Neural crest cell (in vitro differentiated cells): Measurements from ENCODE around the gene C1QTNF8. TPM values are rescaled to one million over a fixed set of nuclear protein-coding genes. Genes with fewer than 3 reads are reported as not detected.

ENCODE experiments used
- DNase-seq: peaks from one replicate; pipeline ENCODE4 v3.0.0; 2021; ENCODE audit warnings: low read depth, mixed read lengths, low spot score
- H3K27ac Mint-ChIP-seq: one replicate; pipeline ENCODE4 v1.8.0; 2021; ENCODE audit warnings: mild to moderate bottlenecking, mixed read lengths; ENCODE audit not compliant: unreplicated experiment
- H3K27me3 Mint-ChIP-seq: 2 replicates; pipeline ENCODE4 v1.8.0; 2021; ENCODE audit warnings: low read depth, mild to moderate bottlenecking, mixed read lengths
- H3K36me3 Mint-ChIP-seq: 2 replicates; pipeline ENCODE4 v1.8.0; 2021; ENCODE audit warnings: low read depth, mild to moderate bottlenecking, mixed read lengths
- H3K4me1 Mint-ChIP-seq: 2 replicates; pipeline ENCODE4 v1.8.0; 2021; ENCODE audit warnings: mixed read lengths
- H3K4me3 Mint-ChIP-seq: one replicate; pipeline ENCODE4 v1.8.0; 2021; ENCODE audit warnings: mild to moderate bottlenecking, mixed read lengths
- H3K9me3 Mint-ChIP-seq: 2 replicates; pipeline ENCODE4 v1.8.0; 2021; ENCODE audit warnings: mixed read lengths
- total RNA-seq: library from RNA; stranded (reverse); gene quantifications from 2 replicates; pipeline ENCODE4 v1.2.1, GENCODE V29; 2021
- TF ChIP-seq, protein P1 (sequence below): fragments of 200-600 bp; sonication (generic); conservative IDR thresholded peaks from 2 replicates; pipeline ENCODE4 v1.5.0; 2021; ENCODE audit warnings: antibody characterized with exemption, mild to moderate bottlenecking

Gene C1QTNF8
- total RNA-seq, 1 donor from 2014 or later: 0.19 TPM

DNA sequence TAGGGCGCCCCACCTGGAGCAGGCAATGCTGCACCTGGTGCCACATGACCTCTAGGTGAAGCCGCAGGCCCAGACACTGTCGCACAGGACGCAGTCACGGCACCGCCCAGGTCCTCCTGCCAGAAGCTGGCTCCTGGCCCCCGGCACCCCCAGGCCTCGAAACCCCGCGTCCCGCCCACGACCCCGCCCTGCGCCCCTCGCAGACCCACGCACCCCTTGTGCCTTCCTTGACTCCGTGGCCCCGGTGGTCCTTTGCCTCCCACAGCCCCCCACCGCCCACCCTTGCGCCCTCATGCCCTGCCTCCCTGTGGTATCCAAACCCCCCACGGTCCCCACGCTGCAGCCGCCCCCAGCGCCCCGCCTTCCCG, 6.3 kb upstream of the C1QTNF8 start:
- Mint-ChIP-seq H3K36me3 (no peaks in the 10 kb centered on the region), H3K4me3 (no peak overlapping the region), H3K9me3 (no peaks in the 10 kb centered on the region), H3K4me1 (no peaks in the 10 kb centered on the region), H3K27me3 (peaks cover 2% of the 10 kb centered on the region), H3K27ac (no peak overlapping the region)
- no peak for DNase-seq
- TF ChIP-seq, protein P1, sequence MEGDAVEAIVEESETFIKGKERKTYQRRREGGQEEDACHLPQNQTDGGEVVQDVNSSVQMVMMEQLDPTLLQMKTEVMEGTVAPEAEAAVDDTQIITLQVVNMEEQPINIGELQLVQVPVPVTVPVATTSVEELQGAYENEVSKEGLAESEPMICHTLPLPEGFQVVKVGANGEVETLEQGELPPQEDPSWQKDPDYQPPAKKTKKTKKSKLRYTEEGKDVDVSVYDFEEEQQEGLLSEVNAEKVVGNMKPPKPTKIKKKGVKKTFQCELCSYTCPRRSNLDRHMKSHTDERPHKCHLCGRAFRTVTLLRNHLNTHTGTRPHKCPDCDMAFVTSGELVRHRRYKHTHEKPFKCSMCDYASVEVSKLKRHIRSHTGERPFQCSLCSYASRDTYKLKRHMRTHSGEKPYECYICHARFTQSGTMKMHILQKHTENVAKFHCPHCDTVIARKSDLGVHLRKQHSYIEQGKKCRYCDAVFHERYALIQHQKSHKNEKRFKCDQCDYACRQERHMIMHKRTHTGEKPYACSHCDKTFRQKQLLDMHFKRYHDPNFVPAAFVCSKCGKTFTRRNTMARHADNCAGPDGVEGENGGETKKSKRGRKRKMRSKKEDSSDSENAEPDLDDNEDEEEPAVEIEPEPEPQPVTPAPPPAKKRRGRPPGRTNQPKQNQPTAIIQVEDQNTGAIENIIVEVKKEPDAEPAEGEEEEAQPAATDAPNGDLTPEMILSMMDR: no peak

DNA sequence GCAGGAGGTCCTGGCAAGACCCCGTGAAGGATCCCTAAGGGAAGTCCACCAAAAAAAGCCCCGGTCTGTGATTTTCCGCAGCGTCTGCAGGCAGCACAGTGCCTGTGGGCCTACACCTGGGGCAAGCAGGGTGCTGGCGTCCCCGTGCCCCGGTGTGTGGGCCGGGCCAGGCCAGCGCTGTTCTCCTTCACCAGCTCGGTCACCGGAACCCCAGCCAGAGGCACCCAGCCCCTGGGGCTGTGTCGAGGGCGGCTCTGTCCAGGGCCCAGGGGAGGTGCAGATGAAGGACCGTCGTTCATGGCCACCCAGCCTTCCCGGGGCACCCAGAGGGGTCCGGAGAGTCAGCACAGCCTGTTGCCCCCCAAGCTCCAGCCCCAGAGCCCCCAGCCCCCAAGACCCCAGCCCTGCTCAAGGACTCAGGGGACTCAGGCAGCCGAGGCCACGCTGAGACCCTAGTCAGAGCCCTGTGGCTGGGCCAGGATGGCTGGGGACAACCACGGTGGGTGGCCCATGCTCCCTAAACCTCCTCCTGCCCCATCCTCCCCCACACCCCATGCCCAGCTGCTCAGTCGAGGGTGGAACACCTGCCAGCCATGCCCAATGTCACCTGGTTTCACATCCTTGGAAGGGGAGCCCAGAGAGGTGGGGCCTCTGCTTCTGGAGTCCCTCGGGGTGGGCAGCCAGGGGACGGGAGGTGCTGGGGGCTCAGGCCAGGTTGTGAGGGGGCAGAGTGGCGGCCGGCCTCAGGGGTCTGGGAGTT, 5.7 kb upstream of the C1QTNF8 start:
- H3K4me1 Mint-ChIP-seq: no peaks in the 10 kb centered on the region
- TF ChIP-seq, protein P1: no peak
- no peaks in the 10 kb centered on the region for H3K36me3 Mint-ChIP-seq
- peaks cover 2% of the 10 kb centered on the region for H3K27me3 Mint-ChIP-seq
- H3K27ac Mint-ChIP-seq: no peak overlapping the region
- H3K9me3 Mint-ChIP-seq: no peaks in the 10 kb centered on the region
- no peak overlapping the region for H3K4me3 Mint-ChIP-seq
- DNase-seq: no peak

- DNase-seq: no peak
- Mint-ChIP-seq H3K36me3 (no peaks in the 10 kb centered on the region), H3K4me3 (no peak overlapping the region), H3K27ac (no peak overlapping the region), H3K27me3 (peaks cover 2% of the 10 kb centered on the region), H3K4me1 (no peaks in the 10 kb centered on the region), H3K9me3 (no peaks in the 10 kb centered on the region)
- TF ChIP-seq, protein P1: no peak
These were observed 5.1 kb upstream of the C1QTNF8 start for GRCh38 chr16:1101133-1101532.

DNA sequence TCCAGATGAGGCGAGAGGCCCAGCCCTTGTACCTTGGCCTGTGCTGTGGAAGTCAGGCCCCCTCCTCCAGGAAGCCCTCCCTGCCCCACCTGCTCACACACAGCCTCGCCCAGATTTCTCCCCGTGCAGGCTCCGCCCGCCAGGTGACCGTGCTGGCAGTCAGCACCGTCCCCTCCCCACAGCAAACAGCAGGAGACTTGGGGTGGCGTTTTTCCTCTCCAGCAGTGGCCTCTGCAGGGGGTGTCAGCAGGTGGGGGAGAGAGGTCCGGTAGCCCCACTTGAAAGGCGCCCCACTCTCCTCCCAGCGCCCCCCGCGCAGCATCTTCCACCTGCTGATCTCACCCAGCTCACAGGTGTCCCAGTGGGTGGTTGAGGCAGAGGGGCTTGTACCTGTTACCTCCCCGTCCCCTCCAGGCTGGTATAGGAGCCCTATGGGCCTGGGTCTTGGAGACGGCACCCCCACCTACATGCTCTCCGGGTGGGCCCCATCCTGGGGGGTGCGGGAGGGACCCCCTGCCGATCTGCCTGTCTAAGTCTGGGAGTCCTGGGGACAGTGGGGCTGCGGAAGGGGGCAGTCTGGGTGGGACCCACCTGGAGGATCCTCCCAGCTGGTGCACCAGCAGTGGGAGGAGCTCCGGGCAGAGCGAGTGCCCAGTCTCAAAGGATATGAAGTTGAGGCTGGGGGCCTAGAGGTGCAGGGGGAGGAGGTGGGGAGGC, 4.2 kb upstream of the C1QTNF8 start:
- no peak overlapping the region for H3K4me3 Mint-ChIP-seq
- no peaks in the 10 kb centered on the region for H3K4me1 Mint-ChIP-seq

DNA sequence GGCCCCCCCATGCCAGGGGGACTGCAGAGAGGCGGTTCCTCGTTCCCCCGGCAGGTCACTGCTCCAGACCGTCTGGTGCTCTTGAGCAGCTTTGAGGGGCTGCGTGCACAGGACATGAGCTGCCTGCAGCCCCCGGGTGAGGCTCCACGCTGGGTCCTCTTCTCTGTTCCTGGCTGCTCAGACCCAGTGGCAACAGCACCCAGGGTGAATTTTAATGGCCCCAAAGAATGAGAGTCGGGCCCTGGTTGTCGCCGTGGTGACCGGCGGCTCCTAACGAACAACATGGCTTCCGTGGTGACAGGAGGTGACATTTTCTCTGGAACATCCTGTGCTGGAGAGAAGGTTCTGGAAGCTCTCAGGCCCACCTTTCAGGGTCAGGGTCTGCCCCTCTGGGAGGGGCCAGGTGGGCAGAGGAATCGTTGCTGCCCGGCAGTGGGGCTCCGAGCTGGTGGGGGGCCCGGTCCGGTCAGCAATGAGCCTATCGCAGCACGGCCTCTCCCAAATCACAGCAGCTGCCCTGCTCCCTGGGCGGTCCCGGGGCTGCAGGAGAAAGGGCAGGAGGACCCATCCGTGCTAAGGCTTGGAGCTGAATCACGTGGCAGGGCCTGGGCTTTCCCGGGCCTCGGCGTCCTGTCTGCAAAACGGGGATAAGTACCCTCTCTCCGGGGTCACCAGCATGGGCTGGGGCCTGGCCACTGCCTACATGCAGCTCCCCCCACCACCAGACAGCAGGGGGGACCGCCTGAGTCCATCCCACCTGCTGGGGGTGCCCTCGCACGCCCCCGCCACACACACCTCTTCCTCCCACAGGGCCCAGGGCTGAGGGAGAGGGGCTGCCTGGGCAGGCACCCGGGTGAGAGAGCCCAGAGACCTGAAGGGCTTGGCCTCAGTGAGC, 3.4 kb upstream of the C1QTNF8 start:
- peaks cover 2% of the 10 kb centered on the region for H3K27me3 Mint-ChIP-seq
- no peaks in the 10 kb centered on the region for H3K9me3 Mint-ChIP-seq
- H3K27ac Mint-ChIP-seq: no peak overlapping the region
- no peak overlapping the region for H3K4me3 Mint-ChIP-seq
- no peak for DNase-seq
- H3K36me3 Mint-ChIP-seq: no peaks in the 10 kb centered on the region
- TF ChIP-seq, protein P1: no peak
- H3K4me1 Mint-ChIP-seq: no peaks in the 10 kb centered on the region

More for the DNA sequence above, 4.2 kb upstream of the C1QTNF8 start:
- no peak for DNase-seq
- no peaks in the 10 kb centered on the region for H3K9me3 Mint-ChIP-seq
- TF ChIP-seq, protein P1: no peak
- no peaks in the 10 kb centered on the region for H3K36me3 Mint-ChIP-seq
- no peak overlapping the region for H3K27ac Mint-ChIP-seq
- H3K27me3 Mint-ChIP-seq: peaks cover 2% of the 10 kb centered on the region
